Stimulated activated CD8-positive, alpha-beta memory T cell treated with anti-CD3 and anti-CD28 coated beads, Interleukin-15, amount 100 ng/mL, for 1 hour (primary cell): Measurements from ENCODE around the gene TSKU.

Experiments used
- DNase-seq: peaks from one replicate; pipeline ENCODE4 v3.0.0-alpha.2; 2020; ENCODE audit warnings: low read depth

The TSKU gene

GRCh38 chr11:76752321-76753143 is 30.6 kb upstream of the TSKU start:
- no peak for DNase-seq

GRCh38 chr11:76753449-76753848 is 29.7 kb upstream of the TSKU start:
- DNase-seq = no peak

DNA sequence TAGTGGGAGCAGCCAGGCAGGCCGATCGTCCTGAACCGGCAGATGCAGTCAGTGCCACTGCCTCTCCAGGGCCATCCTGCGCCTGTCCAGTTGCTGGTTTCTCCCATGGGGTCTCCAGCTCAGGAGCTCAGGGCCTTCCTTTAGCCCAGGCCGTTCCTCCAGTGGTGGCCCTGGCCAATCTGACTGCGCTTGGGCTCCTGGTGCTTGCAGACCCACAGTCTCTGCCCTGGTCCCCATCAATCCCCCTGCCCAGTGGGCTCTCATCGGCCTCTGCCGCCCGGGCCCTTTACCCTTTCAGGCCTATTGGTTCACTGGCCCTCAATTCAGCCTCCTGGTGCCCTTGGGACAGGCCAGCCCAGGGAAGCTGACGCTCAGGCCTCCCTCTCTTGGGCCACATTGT is 29.2 kb upstream of the TSKU start:
- no peak for DNase-seq

DNA sequence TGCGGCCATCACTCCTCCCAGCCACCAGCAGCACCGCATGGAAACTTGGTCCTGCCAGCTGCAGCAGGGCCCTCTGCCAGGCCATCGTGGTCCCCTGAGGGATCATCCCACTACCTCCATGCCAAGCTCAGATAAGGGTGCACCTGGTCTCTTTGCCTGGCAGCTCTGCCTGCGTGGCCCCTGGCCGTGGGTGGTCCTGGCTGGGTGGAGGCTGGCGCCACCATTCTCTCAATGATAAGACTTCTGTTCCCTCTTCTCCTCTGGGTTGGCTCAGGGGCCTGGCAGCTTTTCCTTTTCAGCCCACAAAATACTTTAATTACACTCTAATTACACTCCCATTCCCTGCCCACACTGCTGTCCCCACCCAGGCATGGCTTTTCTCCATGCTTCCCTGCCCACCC is 26.8 kb upstream of the TSKU start:
- no peak for DNase-seq

GRCh38 chr11:76758311-76758710 is 24.8 kb upstream of the TSKU start:
- DNase-seq = no peak

DNA sequence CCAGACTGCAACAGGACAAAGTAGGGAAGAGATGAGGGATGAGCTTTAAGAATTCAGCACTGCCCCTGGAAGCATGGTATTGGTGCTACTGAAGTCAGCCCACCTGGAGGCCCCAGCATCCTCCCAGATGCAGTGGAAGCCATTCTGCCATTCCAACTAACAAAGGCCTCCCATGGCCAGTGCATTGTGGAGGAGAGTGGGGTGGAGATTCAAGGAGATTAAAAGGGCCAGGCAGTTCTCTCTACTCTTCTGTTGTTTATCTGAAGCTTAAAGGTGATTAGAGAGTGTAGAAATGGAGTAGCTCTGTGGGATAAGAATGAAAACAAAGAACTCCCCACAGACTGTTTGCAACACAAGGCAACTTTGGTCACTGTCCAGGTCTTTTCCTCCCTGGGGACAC is 24.1 kb upstream of the TSKU start:
- DNase-seq = no peak

DNA sequence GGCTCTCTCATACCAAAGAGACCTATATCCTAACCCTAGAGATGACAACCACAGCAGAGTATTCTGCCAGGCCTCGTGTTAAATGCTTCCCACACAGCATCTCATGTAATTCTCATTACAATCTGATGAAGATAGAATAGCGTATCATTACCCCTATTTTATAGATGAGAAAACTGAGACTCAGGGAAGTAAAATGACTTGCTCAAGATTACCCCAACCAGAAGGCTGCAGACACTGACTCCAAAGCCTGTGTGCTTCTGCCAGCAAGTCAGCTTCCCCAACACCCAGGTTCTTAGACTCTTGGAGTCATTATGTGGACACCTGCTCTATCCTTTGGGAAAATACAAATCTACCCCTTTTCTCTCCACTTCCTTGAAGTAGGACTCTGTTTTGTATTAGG is 23.6 kb upstream of the TSKU start:
- no peak for DNase-seq

- DNase-seq = no peak
Observed at GRCh38 chr11:76760236-76760635, 22.9 kb upstream of the TSKU start.

GRCh38 chr11:76761718-76762355 is 21.3 kb upstream of the TSKU start:
- DNase-seq = no peak

DNA sequence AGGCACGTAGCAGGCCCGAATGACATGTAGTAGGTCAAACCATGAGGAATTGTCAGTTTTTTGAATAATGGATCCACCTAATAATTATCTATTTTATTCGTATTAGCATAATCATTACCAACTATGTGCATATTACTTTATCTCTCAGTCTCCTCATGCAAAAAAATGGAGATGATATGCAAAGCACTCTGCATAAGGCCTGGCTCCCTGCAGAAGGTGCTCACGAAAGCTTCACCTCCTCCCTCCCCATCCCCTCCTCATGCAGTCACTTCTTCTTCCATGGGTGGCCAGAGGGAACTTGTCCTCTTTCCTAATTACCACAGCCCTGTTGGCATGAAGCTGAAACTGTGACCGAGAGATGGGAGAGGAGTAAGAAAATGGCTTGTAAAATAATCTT is 20.8 kb upstream of the TSKU start:
- no peak for DNase-seq

DNA sequence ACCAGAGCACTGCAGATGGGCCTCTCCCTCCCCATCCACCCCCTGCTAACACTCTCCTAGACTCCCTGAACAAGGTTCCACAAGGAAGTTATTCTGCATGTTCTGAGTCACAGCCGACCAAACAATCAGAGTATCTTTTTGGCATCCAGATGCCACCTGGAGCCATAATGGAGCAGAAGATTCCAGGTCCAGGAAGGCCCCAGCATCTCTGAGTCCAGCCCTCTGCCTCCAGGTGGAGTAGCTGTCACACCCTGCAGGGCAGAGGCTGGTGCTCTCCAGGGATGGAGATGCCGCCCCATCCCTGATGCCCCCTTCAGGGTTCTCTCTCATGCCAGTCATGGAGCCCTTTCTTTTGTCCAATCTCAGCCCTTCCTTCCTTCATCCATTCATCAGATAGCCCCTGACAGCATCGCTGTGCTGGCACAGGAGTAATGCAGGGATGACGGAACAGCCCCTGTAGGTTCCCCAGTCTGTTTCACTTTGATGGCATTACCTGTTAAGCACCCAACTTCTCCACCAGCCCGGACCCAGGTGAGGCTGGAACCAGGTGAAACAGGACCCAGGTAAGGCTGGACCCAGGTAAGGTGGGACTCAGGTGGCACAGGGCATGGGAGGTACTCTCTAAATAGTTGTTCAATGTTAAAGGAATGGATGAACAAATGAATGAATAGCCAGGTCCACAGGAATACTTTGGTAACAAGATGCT is 20.1 kb upstream of the TSKU start:
- DNase-seq = no peak

DNA sequence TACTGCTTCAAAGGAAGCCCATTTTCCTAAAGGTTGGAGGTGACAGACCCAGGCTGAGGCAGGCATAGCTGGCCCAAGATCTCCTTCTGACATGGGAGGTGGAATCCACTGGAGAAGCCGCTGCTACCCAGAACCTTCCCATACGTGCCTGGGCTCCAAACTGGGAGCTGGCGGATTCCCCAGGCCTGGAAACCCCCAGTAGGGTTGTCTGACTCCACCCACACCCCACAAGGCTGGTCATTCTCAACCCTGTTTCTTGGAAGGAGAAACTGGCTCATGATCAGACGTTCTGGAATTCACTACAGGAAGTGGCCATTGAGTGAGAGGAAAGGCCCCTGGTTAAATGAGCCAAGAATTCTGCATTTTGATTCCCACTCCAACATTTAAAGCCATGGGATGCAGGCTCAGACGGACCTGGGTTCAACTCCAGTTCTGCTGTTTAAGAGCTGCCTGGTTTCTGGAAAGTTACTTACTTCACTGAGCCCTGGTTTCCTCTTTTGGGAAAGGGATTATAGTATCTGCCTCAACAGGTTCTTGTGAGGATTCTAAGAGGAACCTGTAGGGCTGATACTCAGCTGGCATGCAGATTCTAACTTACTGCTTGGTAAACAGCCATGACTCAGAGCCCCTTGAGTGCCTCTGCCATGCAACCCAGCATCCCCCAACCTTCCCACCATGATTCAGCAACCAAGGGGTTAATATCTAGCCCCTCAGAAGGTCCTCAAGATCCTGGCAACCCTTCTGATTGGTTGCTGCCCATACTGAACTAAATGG is 19.4 kb upstream of the TSKU start:
- no peak for DNase-seq

DNA sequence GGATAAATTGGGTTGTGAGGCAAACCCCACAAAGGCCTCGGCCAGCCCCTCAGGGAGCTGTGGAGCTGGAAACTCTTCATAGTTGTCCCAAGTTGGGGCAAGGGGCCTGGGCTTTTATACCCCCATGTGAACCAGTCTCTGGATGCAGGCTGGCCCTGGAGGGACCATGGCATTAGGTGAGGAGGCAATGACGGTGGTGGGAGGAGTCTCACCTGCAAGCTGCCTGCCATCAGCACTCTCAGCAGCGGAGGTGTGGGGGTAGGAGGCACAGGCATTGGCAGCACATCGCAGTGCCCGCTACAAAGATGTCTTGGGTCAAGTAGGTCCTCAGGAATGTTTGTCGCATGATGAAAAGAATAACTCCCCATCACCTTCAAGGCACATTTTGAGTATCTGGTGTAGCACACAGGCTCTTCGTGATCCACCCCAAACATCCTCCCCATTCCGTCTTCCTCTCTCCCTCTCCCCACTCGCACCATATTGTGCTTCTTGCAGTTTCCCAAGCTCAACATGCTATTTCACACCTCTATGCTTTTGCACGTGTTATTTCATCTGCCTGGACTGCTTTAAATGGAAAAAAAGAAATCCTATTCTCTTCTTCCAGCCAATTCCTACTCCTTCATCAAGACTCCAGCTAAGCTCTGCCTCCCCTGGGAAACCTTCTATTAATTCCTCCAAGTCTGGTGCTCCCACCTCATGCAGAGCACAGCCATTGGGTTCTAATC is 18.1 kb upstream of the TSKU start:
- DNase-seq = no peak

DNA sequence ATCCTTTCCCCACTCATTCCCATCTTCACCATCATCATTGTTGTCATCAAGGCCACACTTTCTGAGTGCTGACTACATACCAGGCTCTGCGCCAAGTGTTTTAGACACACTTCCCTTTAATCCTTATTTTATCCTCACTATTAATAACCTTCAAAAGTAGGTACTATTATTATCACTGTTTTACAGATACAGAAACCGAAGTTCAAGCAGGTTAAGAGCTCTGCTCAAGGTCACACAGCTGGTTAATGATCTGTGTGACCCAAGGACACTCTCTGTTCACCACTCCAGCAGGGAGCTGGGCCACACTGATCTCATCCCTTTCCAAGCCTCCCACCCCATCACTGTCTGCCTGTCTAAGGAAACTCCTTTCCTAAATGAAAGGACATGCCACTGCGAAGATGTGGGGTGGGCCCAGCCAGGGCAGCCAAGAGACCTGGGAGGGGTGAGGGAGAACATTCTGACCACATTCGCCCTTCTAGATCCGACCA is 17.2 kb upstream of the TSKU start:
- DNase-seq = no peak

GRCh38 chr11:76766521-76766920 is 16.6 kb upstream of the TSKU start:
- DNase-seq = no peak

DNA sequence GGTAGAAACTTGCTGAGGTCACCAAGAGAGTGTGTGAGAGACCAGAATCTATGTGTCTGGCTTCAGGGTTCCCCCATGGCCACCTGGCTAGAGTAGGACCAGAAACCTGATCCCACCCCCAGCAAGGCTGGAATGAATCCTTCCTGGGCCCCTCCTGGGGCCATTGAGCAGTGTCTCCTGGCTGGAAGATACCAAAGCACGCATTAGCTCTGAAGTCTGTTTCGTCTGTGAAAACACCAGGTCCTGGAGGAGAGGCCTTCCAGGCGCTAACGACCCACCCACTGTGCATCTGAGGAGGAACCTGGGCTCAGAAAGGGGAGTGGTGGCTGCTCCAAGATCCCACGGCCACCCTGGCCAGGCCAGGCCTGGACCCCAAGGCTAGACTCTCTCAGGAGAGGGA is 15.5 kb upstream of the TSKU start:
- DNase-seq = no peak

GRCh38 chr11:76768088-76768908 is 14.9 kb upstream of the TSKU start:
- DNase-seq = no peak

DNA sequence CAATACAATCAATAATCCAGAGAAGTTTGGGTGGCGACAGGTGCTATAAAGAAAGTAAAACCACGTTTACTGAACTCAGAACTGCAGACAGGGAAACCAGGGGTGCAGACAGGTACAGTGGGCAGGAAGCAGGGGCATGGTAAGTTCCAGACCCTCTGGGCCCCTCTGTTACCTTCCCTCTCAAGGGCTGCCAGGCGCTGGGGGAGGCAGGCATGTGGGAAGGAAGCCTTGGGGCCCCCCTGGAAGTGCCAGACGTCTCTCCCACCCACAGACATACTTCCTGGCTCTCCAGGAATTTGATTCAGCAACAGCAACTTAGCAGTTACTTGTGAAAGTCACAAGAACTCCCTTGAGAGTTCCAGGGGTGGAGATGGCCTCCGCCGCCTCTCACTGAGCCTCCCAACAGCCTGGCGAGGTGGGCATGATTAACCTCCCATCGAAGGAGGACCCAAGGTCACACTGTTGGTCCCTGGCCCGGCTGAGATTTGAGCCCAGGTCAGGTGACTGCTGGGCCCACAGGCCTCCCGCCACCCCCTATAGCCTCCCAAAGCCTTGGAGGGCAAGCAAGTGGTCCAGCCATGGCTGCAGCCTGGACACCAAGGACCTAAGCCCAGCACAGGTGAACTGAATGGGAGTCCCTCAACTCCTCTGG is 14.1 kb upstream of the TSKU start:
- no peak for DNase-seq

GRCh38 chr11:76769645-76770586 is 13.2 kb upstream of the TSKU start:
- no peak for DNase-seq
